ENCODE results near the gene RBBP8NL.

The RBBP8NL gene

GRCh38 chr20:62371588-62372041 is 55.7 kb downstream of the RBBP8NL start:
- no peak for DNase-seq

GRCh38 chr20:62370807-62371587 is 56.3 kb downstream of the RBBP8NL start:
- no peak for DNase-seq

GRCh38 chr20:62370115-62370806 is 57.1 kb downstream of the RBBP8NL start:
- peak; percentile 53 for DNase-seq

GRCh38 chr20:62369815-62370114 is 57.6 kb downstream of the RBBP8NL start:
- no peak for DNase-seq

GRCh38 chr20:62368976-62369814 is 58.1 kb downstream of the RBBP8NL start:
- peak; percentile 89 for DNase-seq

- DNase-seq, result peak; percentile 25
These were observed 58.9 kb downstream of the RBBP8NL start for GRCh38 chr20:62368392-62368975.

GRCh38 chr20:62367633-62368391 is 59.5 kb downstream of the RBBP8NL start:
- no peak for DNase-seq

- no peak for DNase-seq
These were observed 60.2 kb downstream of the RBBP8NL start, which contains the start of gene LAMA5 for GRCh38 chr20:62367136-62367632. Gene LAMA5, minus strand, starts transcription at chr20:62367312. Its CDS starts 67 bp downstream, at chr20:62367245.

GRCh38 chr20:62366370-62367135 is 60.8 kb downstream of the RBBP8NL start:
- no peak for DNase-seq

- DNase-seq, result peak; percentile 70
These were observed 61.4 kb downstream of the RBBP8NL start for GRCh38 chr20:62365814-62366369.

GRCh38 chr20:62364911-62365736 is 62.2 kb downstream of the RBBP8NL start:
- no peak for DNase-seq

- peak; percentile 37 for DNase-seq
These were observed 63.2 kb downstream of the RBBP8NL start for GRCh38 chr20:62363920-62364851.

GRCh38 chr20:62362991-62363919 is 64.1 kb downstream of the RBBP8NL start:
- peak; percentile 37 for DNase-seq

- no peak for DNase-seq
These were observed 64.8 kb downstream of the RBBP8NL start for GRCh38 chr20:62362590-62362940.

GRCh38 chr20:62361799-62362589 is 65.3 kb downstream of the RBBP8NL start:
- peak; percentile 63 for DNase-seq

- no peak for DNase-seq
These were observed 66.2 kb downstream of the RBBP8NL start for GRCh38 chr20:62360854-62361798.
